ENCODE data around the gene PDHX.

Gene PDHX

DNA sequence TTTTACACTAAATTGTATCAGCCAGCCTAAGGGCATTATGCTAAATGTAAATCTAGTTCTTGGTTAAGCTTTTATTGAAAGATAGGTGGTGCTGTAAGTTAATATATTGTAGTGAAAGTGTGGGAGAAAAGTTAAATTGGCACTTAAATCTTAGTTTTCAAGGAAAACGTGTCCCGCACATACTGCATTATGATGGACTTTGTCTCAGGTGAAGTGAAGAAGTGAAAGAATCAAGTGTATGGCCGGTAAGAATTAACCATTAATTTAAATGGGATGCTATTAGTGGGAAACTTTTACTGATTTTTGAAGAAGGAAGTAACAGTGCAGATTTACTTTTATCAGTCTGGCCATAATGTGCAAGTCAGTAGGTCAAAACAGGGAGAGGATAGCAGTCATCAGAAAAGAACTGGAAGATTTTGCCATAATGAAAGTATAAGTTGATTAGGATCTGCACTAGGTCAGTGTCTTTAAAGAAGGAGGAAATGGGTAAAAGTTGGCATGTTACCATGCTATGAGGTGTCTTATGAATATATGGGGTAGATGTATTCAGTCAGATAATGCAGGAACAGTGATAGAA, 81.6 kb downstream of the PDHX start:
- H3K4me3 ChIP-seq (ENCODE audit: low read depth, low read length), result no peak overlapping the region
- TF ChIP-seq, protein P1, sequence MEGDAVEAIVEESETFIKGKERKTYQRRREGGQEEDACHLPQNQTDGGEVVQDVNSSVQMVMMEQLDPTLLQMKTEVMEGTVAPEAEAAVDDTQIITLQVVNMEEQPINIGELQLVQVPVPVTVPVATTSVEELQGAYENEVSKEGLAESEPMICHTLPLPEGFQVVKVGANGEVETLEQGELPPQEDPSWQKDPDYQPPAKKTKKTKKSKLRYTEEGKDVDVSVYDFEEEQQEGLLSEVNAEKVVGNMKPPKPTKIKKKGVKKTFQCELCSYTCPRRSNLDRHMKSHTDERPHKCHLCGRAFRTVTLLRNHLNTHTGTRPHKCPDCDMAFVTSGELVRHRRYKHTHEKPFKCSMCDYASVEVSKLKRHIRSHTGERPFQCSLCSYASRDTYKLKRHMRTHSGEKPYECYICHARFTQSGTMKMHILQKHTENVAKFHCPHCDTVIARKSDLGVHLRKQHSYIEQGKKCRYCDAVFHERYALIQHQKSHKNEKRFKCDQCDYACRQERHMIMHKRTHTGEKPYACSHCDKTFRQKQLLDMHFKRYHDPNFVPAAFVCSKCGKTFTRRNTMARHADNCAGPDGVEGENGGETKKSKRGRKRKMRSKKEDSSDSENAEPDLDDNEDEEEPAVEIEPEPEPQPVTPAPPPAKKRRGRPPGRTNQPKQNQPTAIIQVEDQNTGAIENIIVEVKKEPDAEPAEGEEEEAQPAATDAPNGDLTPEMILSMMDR (IDR thresholded peaks at IDR 0.05; ENCODE audit: insufficient read depth, low read depth, low read length, missing control alignments), result peak; percentile 28
- DNase-seq (ENCODE audit: low read depth), result no peak

DNA sequence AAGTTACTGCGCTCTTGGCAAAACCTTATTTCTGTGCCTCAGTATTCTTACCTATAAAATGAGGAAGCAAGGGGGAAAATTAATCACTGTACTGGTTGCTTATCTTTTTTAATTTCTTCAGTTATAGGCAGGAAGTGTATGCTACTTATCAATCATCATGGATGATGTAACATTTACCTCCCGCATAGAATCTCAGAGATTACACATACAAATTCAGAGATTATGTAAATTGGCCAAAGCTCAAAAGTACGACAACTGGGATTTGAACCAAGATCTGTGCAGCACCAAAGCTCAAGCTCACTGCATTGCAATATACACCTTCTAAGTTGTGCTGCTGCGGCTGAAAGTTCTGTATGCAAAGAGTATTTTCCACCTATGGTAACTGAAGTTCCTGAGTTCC, 83.0 kb downstream of the PDHX start:
- no peak for DNase-seq (ENCODE audit: low read depth)
- TF ChIP-seq, protein P1 (IDR thresholded peaks at IDR 0.05; ENCODE audit: insufficient read depth, low read depth, low read length, missing control alignments), result no peak
- no peak overlapping the region for H3K4me3 ChIP-seq (ENCODE audit: low read depth, low read length)

DNA sequence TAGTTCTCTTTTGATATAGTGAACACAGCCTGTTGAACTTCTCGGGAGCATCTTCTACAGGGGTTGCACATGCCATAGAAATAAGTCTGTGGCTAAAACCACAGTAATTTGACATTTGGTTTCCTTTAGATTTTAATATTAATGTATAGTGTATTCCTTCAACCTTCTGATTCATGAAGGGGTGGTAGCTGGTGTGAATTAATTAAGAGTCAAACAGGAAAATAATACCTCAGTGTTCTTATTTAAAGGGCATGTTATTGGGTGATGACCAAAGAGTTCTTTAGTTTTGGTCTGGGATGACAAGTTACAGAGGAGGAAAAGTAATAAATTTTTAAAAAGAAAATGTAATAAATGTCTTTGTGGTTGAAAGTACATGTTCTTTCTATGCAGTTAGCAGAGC, 86.8 kb downstream of the PDHX start:
- DNase-seq (ENCODE audit: low read depth), result no peak
- TF ChIP-seq, protein P1 (IDR thresholded peaks at IDR 0.05; ENCODE audit: insufficient read depth, low read depth, low read length, missing control alignments), result no peak
- no peak overlapping the region for H3K4me3 ChIP-seq (ENCODE audit: low read depth, low read length)

DNA sequence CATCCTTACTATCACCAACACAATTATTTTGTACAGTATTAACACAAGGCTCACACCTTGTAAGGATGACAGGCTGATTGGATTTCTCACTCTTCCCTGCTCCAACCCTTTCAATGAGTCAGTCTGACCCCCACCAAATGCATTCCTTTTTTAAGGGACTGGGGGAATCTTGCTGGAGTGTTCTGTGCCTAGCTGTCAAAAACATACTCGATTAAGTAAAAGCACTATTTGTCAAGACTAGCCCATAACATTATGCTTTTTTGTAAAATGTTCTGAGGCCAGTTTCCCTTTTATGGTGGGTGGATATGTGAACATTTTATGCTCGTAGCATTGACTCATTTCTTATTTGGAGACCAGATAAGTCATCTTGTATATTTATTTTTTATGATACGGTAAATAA, 87.2 kb downstream of the PDHX start:
- TF ChIP-seq, protein P1 (IDR thresholded peaks at IDR 0.05; ENCODE audit: insufficient read depth, low read depth, low read length, missing control alignments), result no peak
- no peak overlapping the region for H3K4me3 ChIP-seq (ENCODE audit: low read depth, low read length)
- DNase-seq (ENCODE audit: low read depth), result no peak

DNA sequence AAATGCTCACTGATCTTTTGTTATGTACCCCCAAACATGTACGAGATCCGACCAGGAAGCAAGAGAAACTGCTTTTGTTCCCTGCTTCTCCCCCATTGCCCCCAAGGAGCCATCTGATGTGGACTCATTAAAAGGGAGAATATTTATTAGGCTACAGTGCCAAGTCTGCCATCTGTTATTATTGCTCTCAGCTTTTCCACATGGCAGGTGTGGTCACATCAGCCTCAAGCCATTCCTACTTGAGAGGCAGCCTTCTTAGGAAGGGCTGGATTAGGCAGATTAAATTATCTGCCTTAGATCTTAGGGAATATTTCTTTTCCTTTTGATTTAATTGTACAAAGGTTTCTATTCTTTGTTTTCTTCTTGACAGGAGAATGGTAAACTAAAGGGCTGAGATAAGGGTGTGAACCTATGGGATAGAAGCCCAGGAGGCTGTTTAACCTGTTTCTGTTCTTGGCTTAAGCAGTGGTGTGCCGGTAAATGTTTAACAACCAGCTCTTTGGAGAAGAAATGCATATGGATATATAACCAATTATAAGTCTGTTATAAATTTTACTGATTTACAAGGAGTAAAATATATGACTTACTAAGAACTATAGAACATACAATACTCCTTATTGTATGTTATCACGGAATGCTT, 88.8 kb downstream of the PDHX start:
- DNase-seq (ENCODE audit: low read depth), result no peak

DNA sequence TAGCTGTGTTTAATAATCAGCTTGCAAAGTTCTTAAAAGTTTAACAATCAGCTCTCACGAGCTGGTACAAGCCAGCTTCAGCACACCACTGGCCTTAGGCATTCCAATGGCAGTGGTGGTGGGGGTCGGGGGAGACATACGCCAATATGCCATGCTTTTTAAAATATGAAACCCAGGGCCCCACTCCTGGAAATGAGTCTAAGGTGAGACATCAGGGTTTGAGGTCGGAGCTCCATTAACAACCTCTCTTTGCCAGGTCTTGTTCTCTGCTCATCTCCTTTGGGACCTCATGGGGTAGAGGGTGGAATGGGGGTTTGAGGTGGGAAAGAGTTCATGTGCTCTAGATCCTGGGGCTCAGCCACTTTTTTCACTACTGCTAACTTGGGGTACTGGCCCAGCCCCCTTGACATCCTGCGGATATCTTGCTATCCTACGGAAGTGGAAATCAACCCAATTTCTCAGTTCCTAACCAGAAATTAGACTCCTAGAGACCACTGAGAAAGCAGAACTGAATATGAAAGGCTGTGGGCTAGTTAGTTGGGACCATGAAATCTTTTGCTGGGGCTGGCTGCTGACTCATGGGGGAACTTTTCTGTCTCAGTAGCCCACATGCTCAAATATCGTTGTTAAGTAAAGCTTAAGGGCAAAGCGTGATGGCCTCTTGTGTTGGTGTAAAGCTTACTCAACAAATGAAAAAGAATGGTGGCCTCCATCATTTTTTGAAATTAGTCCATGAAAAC, 90.1 kb downstream of the PDHX start:
- TF ChIP-seq, protein P1 (IDR thresholded peaks at IDR 0.05; ENCODE audit: insufficient read depth, low read depth, low read length, missing control alignments), result no peak
- no peak overlapping the region for H3K4me3 ChIP-seq (ENCODE audit: low read depth, low read length)
- DNase-seq (ENCODE audit: low read depth), result peak; percentile 95

More for the DNA sequence above, 88.8 kb downstream of the PDHX start:
- TF ChIP-seq, protein P1 (IDR thresholded peaks at IDR 0.05; ENCODE audit: insufficient read depth, low read depth, low read length, missing control alignments), result no peak
- no peak overlapping the region for H3K4me3 ChIP-seq (ENCODE audit: low read depth, low read length)
